Thoracic aorta (tissue), 2 donors: ENCODE measurements around the gene SLC36A1. TPM values are rescaled to one million over a fixed set of nuclear protein-coding genes. Genes with fewer than 3 reads are reported as not detected.

Source experiments
- ATAC-seq: fragments of 150-250 bp; one replicate; pipeline ENCODE4 v1.8.0; 2017; ENCODE audit warnings: low read depth; ENCODE audit not compliant: insufficient number of reproducible peaks, low FRiP score
- DNase-seq: peaks from one replicate; pipeline ENCODE4 v3.0.0-alpha.2; 2020; ENCODE audit warnings: low spot score
- H3K27ac ChIP-seq, 2 donors: fragments of 200-600 bp; sonication (generic); 1 replicate in 1 of 2; 2 replicates in 1 of 2; pipeline ENCODE4 v1.5.1; 2016; ENCODE audit warnings: mild to moderate bottlenecking in 2 of 2, moderate library complexity in 2 of 2
- H3K27me3 ChIP-seq: fragments of 200-600 bp; sonication (generic); replicated peaks from 2 replicates; pipeline ENCODE4 v1.6.0; 2016; ENCODE audit warnings: mild to moderate bottlenecking; ENCODE audit not compliant: insufficient read depth
- H3K36me3 ChIP-seq: fragments of 200-600 bp; sonication (generic); one replicate; pipeline ENCODE4 v1.5.1; 2016
- H3K4me1 ChIP-seq, 2 donors: fragments of 200-600 bp; sonication (generic); 1 replicate in 1 of 2; 2 replicates in 1 of 2; pipeline versions ENCODE4 v1.5.1 to v1.6.0; 2016; ENCODE audit warnings: low read depth in 2 of 2, mild to moderate bottlenecking in 1 of 2; ENCODE audit not compliant: control insufficient read depth in 1 of 2
- H3K4me3 ChIP-seq: fragments of 200-600 bp; sonication (generic); 2 replicates; pipeline ENCODE4 v1.5.1; 2016; ENCODE audit warnings: mild to moderate bottlenecking
- H3K9me3 ChIP-seq: fragments of 200-600 bp; sonication (generic); 2 replicates; pipeline ENCODE4 v1.5.1; 2016
- CTCF ChIP-seq: fragments of 200-600 bp; sonication (generic); IDR thresholded peaks from one replicate; pipeline ENCODE4 v1.5.1; 2019; ENCODE audit warnings: antibody characterized with exemption
- total RNA-seq, 2 donors: library from RNA; depleted of rRNA; stranded (reverse); fragments of >200 nt; gene quantifications; one replicate each; pipeline versions ENCODE4 v1.1.0 to v1.2.3, GENCODE V29; 2016

Gene SLC36A1
- total RNA-seq, 2 donors from 2014 or later, result 16.0 to 26.5 TPM

- Histone ChIP-seq H3K27ac (no peak overlapping the region), H3K9me3 (no peaks in the 10 kb centered on the region), H3K4me3 (no peak overlapping the region), H3K4me1 (no peaks in the 10 kb centered on the region), H3K27me3 (no peaks in the 10 kb centered on the region), H3K36me3 (peaks cover 23% of the 10 kb centered on the region)
- no peak for TF ChIP-seq CTCF
- ATAC-seq, result no peak
- no peak for DNase-seq
Observed at GRCh38 chr5:151475388-151475787, 28.0 kb downstream of the SLC36A1 start.

DNA sequence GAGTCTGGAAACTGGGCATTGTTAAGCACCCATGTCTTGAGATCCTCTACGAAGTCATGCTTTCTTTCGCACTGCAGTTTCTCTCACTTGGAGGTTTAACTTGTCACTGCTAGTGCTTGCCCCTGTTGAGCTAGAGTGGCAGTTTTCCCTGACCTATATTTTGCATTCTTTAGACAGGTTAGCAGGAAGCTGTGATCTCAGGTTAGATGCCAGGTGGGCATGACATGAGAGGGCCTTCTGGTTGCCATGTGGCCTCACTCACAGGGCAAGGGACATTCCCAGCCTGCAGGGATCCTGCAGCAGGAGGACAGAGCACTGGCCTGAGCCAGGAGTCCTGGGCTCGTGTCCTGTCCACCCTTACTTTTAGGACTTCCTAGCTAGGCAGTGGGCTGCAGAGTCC is 28.6 kb downstream of the SLC36A1 start:
- Histone ChIP-seq H3K36me3 (peaks cover 23% of the 10 kb centered on the region), H3K9me3 (no peaks in the 10 kb centered on the region), H3K27me3 (no peaks in the 10 kb centered on the region), H3K4me1 (no peaks in the 10 kb centered on the region), H3K4me3 (no peak overlapping the region), H3K27ac (no peak overlapping the region)
- DNase-seq (no peak), ATAC-seq (no peak)
- no peak for TF ChIP-seq CTCF

GRCh38 chr5:151477101-151477500 is 29.7 kb downstream of the SLC36A1 start:
- ATAC-seq, result no peak
- Histone ChIP-seq H3K4me3 (no peak overlapping the region), H3K27ac (no peak overlapping the region), H3K4me1 (no peaks in the 10 kb centered on the region), H3K36me3 (peaks cover 23% of the 10 kb centered on the region), H3K27me3 (no peaks in the 10 kb centered on the region), H3K9me3 (no peaks in the 10 kb centered on the region)
- no peak for TF ChIP-seq CTCF
- DNase-seq, result no peak

- TF ChIP-seq CTCF, result no peak
- no peak for DNase-seq
- ATAC-seq, result no peak
- Histone ChIP-seq H3K9me3 (no peaks in the 10 kb centered on the region), H3K4me1 (no peaks in the 10 kb centered on the region), H3K27me3 (no peaks in the 10 kb centered on the region), H3K27ac (no peak overlapping the region), H3K36me3 (peaks cover 17% of the 10 kb centered on the region), H3K4me3 (no peak overlapping the region)
Observed at GRCh38 chr5:151480384-151481293, 33.2 kb downstream of the SLC36A1 start.

GRCh38 chr5:151483176-151483575 is 35.8 kb downstream of the SLC36A1 start:
- Histone ChIP-seq H3K4me1 (no peaks in the 10 kb centered on the region), H3K27me3 (no peaks in the 10 kb centered on the region), H3K4me3 (no peak overlapping the region), H3K9me3 (no peaks in the 10 kb centered on the region), H3K36me3 (peaks cover 15% of the 10 kb centered on the region), H3K27ac (no peak overlapping the region)
- no peak for TF ChIP-seq CTCF
- DNase-seq (no peak), ATAC-seq (no peak)
